PC-9 (cell line): ENCODE results near the gene GRK2. TPM values are rescaled to one million over a fixed set of nuclear protein-coding genes. Genes with fewer than 3 reads are reported as not detected.

ENCODE experiments used
- BruUV-seq: library from RNA; stranded (reverse); fragments of 400-500 nt; replicated peaks from 2 replicates; lab custom pipeline; 2021; lab: Mats Ljungman, UMichigan
- CTCF ChIA-PET: fragments of 300-600 bp; sonication (Branson Sonifier 250); formaldehyde crosslinking; loops from one replicate; lab custom pipeline; 2022; ENCODE audit warnings: antibody characterized with exemption; lab: Charles Lee
- POLR2A ChIA-PET: fragments of 300-600 bp; sonication (Branson Sonifier 250); formaldehyde crosslinking; loops from one replicate; lab custom pipeline; 2022; ENCODE audit warnings: antibody characterized with exemption; ENCODE audit not compliant: unreplicated experiment; lab: Charles Lee
- DNase-seq, 2 experiments: peaks; one replicate each; pipeline versions ENCODE4 v3.0.0 to v3.0.0-alpha.2; 2015 to 2022; ENCODE audit warnings: mixed read lengths in 1 of 2
- H2AFZ ChIP-seq: fragments of 200-600 bp; sonication (generic); 2 replicates; pipeline ENCODE4 v1.8.1; 2017; ENCODE audit warnings: antibody characterized with exemption
- H3F3A ChIP-seq: fragments of 200-600 bp; sonication (generic); 2 replicates; pipeline ENCODE4 v1.8.1; 2017; ENCODE audit warnings: antibody characterized with exemption, mild to moderate bottlenecking, low read depth; ENCODE audit not compliant: insufficient read depth
- H3K27ac ChIP-seq: fragments of 200-600 bp; sonication (generic); 2 replicates; pipeline ENCODE4 v1.6.1; 2016; ENCODE audit warnings: mixed run types
- H3K27me3 ChIP-seq: fragments of 200-600 bp; sonication (generic); 2 replicates; pipeline ENCODE4 v1.6.1; 2016; ENCODE audit warnings: low read depth, mixed run types; ENCODE audit not compliant: insufficient read depth
- H3K36me3 ChIP-seq: fragments of 200-600 bp; sonication (generic); 2 replicates; pipeline ENCODE4 v1.6.1; 2016; ENCODE audit warnings: low read depth, mixed run types
- H3K4me1 ChIP-seq: fragments of 200-600 bp; sonication (generic); replicated peaks from 2 replicates; pipeline ENCODE4 v1.6.1; 2016; ENCODE audit warnings: mixed run types; ENCODE audit not compliant: insufficient read depth
- H3K4me2 ChIP-seq: fragments of 200-600 bp; sonication (generic); 2 replicates; pipeline ENCODE4 v1.6.1; 2017; ENCODE audit warnings: mixed run types
- H3K4me3 ChIP-seq: fragments of 200-600 bp; sonication (generic); 2 replicates; pipeline ENCODE4 v1.6.1; 2016; ENCODE audit warnings: mixed run types
- H3K79me2 ChIP-seq: fragments of 200-600 bp; sonication (generic); 2 replicates; pipeline ENCODE4 v1.6.1; 2017; ENCODE audit warnings: low read depth, mixed run types
- H3K9me2 ChIP-seq: fragments of 200-600 bp; sonication (generic); 2 replicates; pipeline ENCODE4 v1.8.1; 2017; ENCODE audit warnings: mild to moderate bottlenecking; ENCODE audit not compliant: insufficient read depth
- H3K9me3 ChIP-seq: fragments of 200-600 bp; sonication (generic); 2 replicates; pipeline ENCODE4 v1.8.1; 2016; ENCODE audit warnings: low read depth; ENCODE audit not compliant: insufficient read depth
- H4K20me1 ChIP-seq: fragments of 200-600 bp; sonication (generic); 2 replicates; pipeline ENCODE4 v1.8.1; 2017; ENCODE audit not compliant: insufficient read depth
- CTCF ChIP-seq: fragments of 200-600 bp; sonication (generic); conservative IDR thresholded peaks from 2 replicates; pipeline ENCODE4 v1.6.1; 2017; ENCODE audit warnings: mixed run types, antibody characterized with exemption, mild to moderate bottlenecking, moderate library complexity
- EZH2 ChIP-seq: fragments of 200-600 bp; sonication (generic); IDR thresholded peaks from 2 replicates; pipeline ENCODE4 v1.8.0; 2017; ENCODE audit warnings: antibody characterized with exemption, low read depth
- intact Hi-C: fragments of 100-400 bp; cut with micrococcal nuclease; formaldehyde crosslinking; loops from one replicate; pipeline ENCODE4 v1.10.0; 2022; ENCODE audit not compliant: unreplicated experiment
- total RNA-seq: library from RNA; stranded (reverse); gene quantifications from 2 replicates; pipeline ENCODE4 v1.2.3, GENCODE V29; 2021

Gene GRK2
- total RNA-seq, 1 experiment from 2014 or later, result 76.7 TPM

- intact Hi-C loops, result loop anchor here (2.0 kb wide), 2 partner anchors 24 to 184 kb away; no protein-coding TSS in a partner anchor
- ChIA-PET CTCF (interaction anchor here (0.5 to 0.7 kb wide), 2 partner anchors 64 to 390 kb away, joined by 3 to 7 read pairs; partner anchors contain the start of genes NUDT8 and SSH3), POLR2A (interaction anchor here (0.5 to 1.2 kb wide), 16 partner anchors 10 to 1126 kb away, joined by 3 to 19 read pairs (median 5); partner anchors contain the start of genes KDM2A and POLD4)
- TF ChIP-seq CTCF (no peak), EZH2 (no peak)
- BruUV-seq, result no TSS peak
- Histone ChIP-seq H3K9me3 (no peaks in the 10 kb centered on the region), H3K4me2 (peak overlapping the region; percentile 79), H3K27ac (peak overlapping the region; percentile 58), H4K20me1 (peaks cover 22% of the 10 kb centered on the region), H3K27me3 (no peaks in the 10 kb centered on the region), H2AFZ (no peak overlapping the region), H3K4me3 (peak overlapping the region; percentile 40; the same call in 1 of the 2 replicates), H3K36me3 (peaks cover 21% of the 10 kb centered on the region), H3K9me2 (no peaks in the 10 kb centered on the region), H3F3A (peaks cover 64% of the 10 kb centered on the region), H3K4me1 (peaks cover 48% of the 10 kb centered on the region), H3K79me2 (peaks cover 60% of the 10 kb centered on the region)
- DNase-seq, result no peak
These were observed 27.1 kb upstream of the GRK2 start for GRCh38 chr11:67238894-67239782.

- Histone ChIP-seq H3K9me2 (no peaks in the 10 kb centered on the region), H2AFZ (no peak overlapping the region), H3K4me2 (peak overlapping the region; percentile 92), H4K20me1 (peaks cover 22% of the 10 kb centered on the region), H3K27me3 (no peaks in the 10 kb centered on the region), H3K79me2 (peaks cover 63% of the 10 kb centered on the region), H3K4me3 (peak overlapping the region; percentile 82), H3F3A (peaks cover 69% of the 10 kb centered on the region), H3K4me1 (peaks cover 54% of the 10 kb centered on the region), H3K27ac (peak overlapping the region; percentile 80), H3K9me3 (no peaks in the 10 kb centered on the region), H3K36me3 (peaks cover 22% of the 10 kb centered on the region)
- ChIA-PET POLR2A (interaction anchor here (0.5 to 1.2 kb wide), 23 partner anchors 9 to 1127 kb away, joined by 3 to 19 read pairs (median 5); partner anchors contain the start of genes KDM2A and POLD4), CTCF (interaction anchor here (0.5 to 0.7 kb wide), 2 partner anchors 63 to 389 kb away, joined by 3 to 7 read pairs; partner anchors contain the start of genes NUDT8 and SSH3)
- intact Hi-C loops, result loop anchor here (2.0 to 10.0 kb wide), 6 partner anchors 23 to 342 kb away; partner anchors contain the start of genes CLCF1, GSTP1 and PC
- TF ChIP-seq EZH2 (no peak), CTCF (no peak)
- peak; percentile 99 for DNase-seq
- TSS peak; percentile 75 for BruUV-seq
These were observed 26.3 kb upstream of the GRK2 start for GRCh38 chr11:67239783-67240575.
